Heart right ventricle (tissue), 16 donors: Measurements from ENCODE around the gene GFER. TPM values are rescaled to one million over a fixed set of nuclear protein-coding genes. Genes with fewer than 3 reads are reported as not detected.

Source experiments
- ATAC-seq, 8 donors: fragments of 200-7000 bp; cut with Tn5 transposase; one replicate each; pipeline ENCODE4 v1.9.1; 2020; ENCODE audit warnings: mild to moderate bottlenecking in 8 of 8, moderate library complexity in 8 of 8, moderate number of reproducible peaks in 1 of 8
- DNase-seq, 2 donors: peaks; one replicate each; pipeline ENCODE4 v3.0.0-alpha.2; 2020
- H3K27ac ChIP-seq, 10 donors: fragments of 200-600 bp; sonication (generic) in 2 of 10; one replicate each; pipeline versions ENCODE4 v1.5.0 to v1.8.0; 2020 to 2022; ENCODE audit warnings: mild to moderate bottlenecking in 3 of 10
- H3K27me3 ChIP-seq, 7 donors: fragments of 200-600 bp; one replicate each; pipeline ENCODE4 v1.8.0; 2021 to 2022; ENCODE audit warnings: mild to moderate bottlenecking in 2 of 7
- H3K36me3 ChIP-seq, 9 donors: fragments of 200-600 bp; sonication (generic) in 1 of 9; one replicate each; pipeline versions ENCODE4 v1.5.0 to v1.8.0; 2020 to 2022; ENCODE audit warnings: mild to moderate bottlenecking in 2 of 9
- H3K4me1 ChIP-seq, 9 donors: fragments of 200-600 bp; sonication (generic) in 1 of 9; one replicate each; pipeline versions ENCODE4 v1.5.0 to v1.8.0; 2020 to 2022; ENCODE audit warnings: mild to moderate bottlenecking in 4 of 9
- H3K4me3 ChIP-seq, 10 donors: fragments of 200-600 bp; sonication (generic) in 2 of 10; one replicate each; pipeline versions ENCODE4 v1.5.0 to v1.8.0; 2020 to 2022; ENCODE audit warnings: mild to moderate bottlenecking in 7 of 10, moderate library complexity in 2 of 10
- H3K9me3 ChIP-seq, 11 donors: fragments of 200-600 bp in 10 of 11; sonication (generic) in 2 of 11; one replicate each; pipeline versions ENCODE4 v1.5.0 to v1.8.0; 2013 to 2022; ENCODE audit warnings: mild to moderate bottlenecking in 2 of 11, control low read depth in 1 of 11, moderate library complexity in 1 of 11
- CTCF ChIP-seq, 9 donors: fragments of 200-600 bp; sonication (generic) in 2 of 9; IDR thresholded peaks; one replicate each; pipeline versions ENCODE4 v1.5.0 to v1.8.0; 2021 to 2022; ENCODE audit warnings: antibody characterized with exemption in 9 of 9, mild to moderate bottlenecking in 5 of 9, moderate library complexity in 1 of 9
- WGBS, 2 donors: extraction: QIAGEN DNeasy Blood & Tissue Kit; methylation state at CpG; one replicate each; pipeline ENCODE4 v1.1.7; 2013; ENCODE audit warnings: inconsistent platforms in 1 of 2; 5-methylcytosine and 5-hydroxymethylcytosine counted together
- intact Hi-C, 10 donors: fragments of 100-400 bp; cut with DNase I; formaldehyde crosslinking; loops; one replicate each; pipeline versions ENCODE4 v1.11.1 to v1.14.2; 2022
- polyA plus RNA-seq, 2 donors: library from polyadenylated mRNA; stranded (reverse); fragments of 200-250 nt; gene quantifications; one replicate each; pipeline ENCODE4 v1.2.3, GENCODE V29; 2013
- total RNA-seq, 10 donors: library from RNA; stranded (reverse); fragmentation: NEBNext Ultra II Directional in 3 of 10; extraction: Animal tissue kit (Norgen Biotek cat#: 25700) in 3 of 10; gene quantifications; one replicate each; pipeline versions ENCODE4 v1.2.1 to v1.2.4, GENCODE V29; 2021 to 2023
- donor health status: Arrhythmogenic right ventricular cardiomyopathy.
- donor health status: ischemic (EF 13 %, LVEDD 7.1; RV severe dilation, severe dysfunction).
- donor health status: healthy with polysubstance abuse.
- donor health status: DM: no; HTN: yes; CAD: no.
- donor health status: DM: no; HTN: no; CAD: no.
- donor health status: ischemic (EF 25% LVEDD 6.9; RV normal size, moderate dysfunction).
- donor health status: ischemic (EF 25% LVEDD 5.7; RV mildly dilated, moderate dysfunction).
- donor health status: healthy.
- donor health status: DM: yes; HTN: yes; CAD: no.
- donor health status: Ischemic cardiomyopathy.
- donor health status: ischemic (EF 35%, LVEDD 5.7; RV mildly dilated, moderate dysfunction).
- donor health status: nonischemic (EF 11% LVEDD 7.7; RV severe dilation, severe dysfunction).
- donor health status: DM: yes; HTN: yes; CAD: no.
- donor health status: PGD.
- donor health status: ischemic (EF 29% LVEDD 5.4; RV normal size, mild dysfunction).
- donor health status: nonischemic (EF 23%, LVEDD 6.1; RV moderate dilation, normal function).

The GFER gene
- total and polyA plus RNA-seq, 12 donors = 14.7 to 65.6 (median 24.8) TPM

GRCh38 chr16:1998852-1999801, 15.1 kb downstream of the GFER start:
- no peak for TF ChIP-seq CTCF (IDR thresholded peaks at IDR 0.05)
- Histone ChIP-seq H3K4me3 (no peak overlapping the region), H3K27me3 (no peaks in the 10 kb centered on the region), H3K36me3 (peaks cover 16 to 75% (median 63%) of the 10 kb centered on the region in 9 donors), H3K9me3 (no peaks in the 10 kb centered on the region), H3K4me1 (peaks cover 3 to 17% (median 7%) of the 10 kb centered on the region in 9 donors), H3K27ac (no peak overlapping the region)
- ATAC-seq (no peak), DNase-seq (no peak)
- WGBS, 2 donors = 94 to 95% methylated on average over 38 to 39 of the region's 39 CpGs
- intact Hi-C loops = no loop called here

GRCh38 chr16:1999866-2000514, 16.0 kb downstream of the GFER start:
- intact Hi-C loops = loop anchor here in 2 of 10 donors (5.0 to 10.0 kb wide), 2 partner anchors 142 to 145 kb away; partner anchors contain the start of gene RAB26 (in 1 of the 2)
- no peak for DNase-seq
- ATAC-seq = no peak
- TF ChIP-seq CTCF (IDR thresholded peaks at IDR 0.05) = no peak
- WGBS, 2 donors = 86 to 89% methylated on average over 27 to 28 of the region's 28 CpGs
- Histone ChIP-seq H3K9me3 (no peaks in the 10 kb centered on the region), H3K27me3 (no peaks in the 10 kb centered on the region), H3K4me1 (peaks cover 11 to 25% (median 15%) of the 10 kb centered on the region in 9 donors), H3K36me3 (peaks cover 16 to 75% (median 63%) of the 10 kb centered on the region in 9 donors), H3K27ac (no peak overlapping the region), H3K4me3 (no peak overlapping the region)

- Histone ChIP-seq H3K27ac (no peak overlapping the region), H3K4me3 (no peak overlapping the region), H3K9me3 (no peaks in the 10 kb centered on the region), H3K27me3 (no peaks in the 10 kb centered on the region), H3K4me1 (peaks cover 14 to 36% (median 23%) of the 10 kb centered on the region in 9 donors), H3K36me3 (peaks cover 16 to 78% (median 63%) of the 10 kb centered on the region in 9 donors)
- DNase-seq (no peak), ATAC-seq (no peak)
- intact Hi-C loops = loop anchor here in 2 of 10 donors (5.0 to 10.0 kb wide), 2 partner anchors 141 to 144 kb away; partner anchors contain the start of gene RAB26 (in 1 of the 2)
- WGBS, 2 donors = 95 to 96% methylated on average over 19 of the region's 19 CpGs
- TF ChIP-seq CTCF (IDR thresholded peaks at IDR 0.05) = no peak
These were observed 17.0 kb downstream of the GFER start for GRCh38 chr16:2001035-2001434.
